Measurements from ENCODE around the gene DLL4. TPM values are rescaled to one million over a fixed set of nuclear protein-coding genes. Genes with fewer than 3 reads are reported as not detected.

Gene DLL4
- total and polyA plus RNA-seq, 11 donors = 4.7 to 20.8 (median 11.1) TPM

- Histone ChIP-seq H3K4me3 (no peak overlapping the region), H3K27ac (no peak overlapping the region), H3K36me3 (no peaks in the 10 kb centered on the region), H3K9me3 (no peaks in the 10 kb centered on the region), H3K27me3 (no peaks in the 10 kb centered on the region), H3K4me1 (peaks cover 0 to 9% (median 6%) of the 10 kb centered on the region in 12 donors)
- ATAC-seq = no peak
- no peak for DNase-seq
- intact Hi-C loops (cut with DNase I) = no loop called here
- TF ChIP-seq POLR2A (IDR thresholded peaks at IDR 0.05) = no peak
- TF ChIP-seq CTCF (IDR thresholded peaks at IDR 0.05) = no peak
Measured at GRCh38 chr15:40889112-40889511, 40.0 kb upstream of the DLL4 start.

GRCh38 chr15:40891138-40891537 lies 38.0 kb upstream of the DLL4 start:
- Histone ChIP-seq H3K9me3 (no peaks in the 10 kb centered on the region), H3K4me1 (peaks cover 0 to 24% (median 14%) of the 10 kb centered on the region in 12 donors), H3K27ac (no peak overlapping the region), H3K27me3 (no peaks in the 10 kb centered on the region), H3K4me3 (no peak overlapping the region), H3K36me3 (peaks cover 0 to 6% (median 3%) of the 10 kb centered on the region in 9 donors)
- 86 to 89% (median 88%) methylated on average over 5 of the region's 5 CpGs for WGBS, 4 donors
- TF ChIP-seq POLR2A (IDR thresholded peaks at IDR 0.05) (no peak), CTCF (IDR thresholded peaks at IDR 0.05) (no peak)
- intact Hi-C loops (cut with DNase I) = loop anchor here (5.0 to 10.0 kb wide), 15 partner anchors 34 to 569 kb away; partner anchors contain the start of genes KNL1 (in 9 of the 10), RAD51 (in 3 of the 10), GCHFR (in 2 of the 10) and C15orf62 (in 1 of the 10)
- ATAC-seq = no peak
- no peak for DNase-seq

- Histone ChIP-seq H3K27ac (no peak overlapping the region), H3K9me3 (no peaks in the 10 kb centered on the region), H3K4me3 (no peak overlapping the region), H3K27me3 (no peaks in the 10 kb centered on the region), H3K4me1 (peaks cover 0 to 24% (median 14%) of the 10 kb centered on the region in 12 donors), H3K36me3 (peaks cover 0 to 14% (median 11%) of the 10 kb centered on the region in 9 donors)
- DNase-seq (no peak), ATAC-seq (no peak)
- TF ChIP-seq POLR2A (IDR thresholded peaks at IDR 0.05) (no peak), CTCF (IDR thresholded peaks at IDR 0.05) (peak; percentile 31 to 69 (median 55))
- 12 to 21% (median 14%) methylated on average over 4 of the region's 4 CpGs for WGBS, 4 donors
- intact Hi-C loops (cut with DNase I) = loop anchor here (2.0 to 10.0 kb wide), 17 partner anchors 33 to 570 kb away; partner anchors contain the start of genes KNL1 (in 9 of the 10), RAD51 (in 3 of the 10), GCHFR (in 2 of the 10) and C15orf62 (in 1 of the 10)
Measured at GRCh38 chr15:40891810-40892446, 37.2 kb upstream of the DLL4 start.

GRCh38 chr15:40892447-40893012 lies 36.6 kb upstream of the DLL4 start:
- intact Hi-C loops (cut with DNase I) = loop anchor here (2.0 to 10.0 kb wide), 17 partner anchors 34 to 570 kb away; partner anchors contain the start of genes KNL1 (in 9 of the 10), RAD51 (in 3 of the 10), GCHFR (in 2 of the 10) and C15orf62 (in 1 of the 10)

More at GRCh38 chr15:40892447-40893012, 36.6 kb upstream of the DLL4 start:
- H3K9me3 ChIP-seq = no peaks in the 10 kb centered on the region
- DNase-seq = no peak
- H3K4me3 ChIP-seq = no peak overlapping the region
- H3K36me3 ChIP-seq = peaks cover 0 to 20% (median 17%) of the 10 kb centered on the region in 9 donors
- no peak overlapping the region for H3K27ac ChIP-seq
- WGBS, 4 donors = 88 to 95% (median 91%) methylated on average over 2 of the region's 2 CpGs
- H3K4me1 ChIP-seq = peaks cover 0 to 24% (median 14%) of the 10 kb centered on the region in 12 donors
- no peak for ATAC-seq
- H3K27me3 ChIP-seq = no peaks in the 10 kb centered on the region
- no peak for TF ChIP-seq CTCF (IDR thresholded peaks at IDR 0.05)
- no peak for TF ChIP-seq POLR2A (IDR thresholded peaks at IDR 0.05)

Data from heart left ventricle (tissue), 16 donors.